HepG2 (cell line): ENCODE data around the gene PPP1R9A. TPM values are rescaled to one million over a fixed set of nuclear protein-coding genes. Genes with fewer than 3 reads are reported as not detected.

ENCODE experiments used
- EZH2 ChIP-seq: conservative IDR thresholded peaks from 2 replicates; pipeline ENCODE4 v1.6.1; 2012; ENCODE audit warnings: mild to moderate bottlenecking, low read depth, low read length, moderate library complexity
- ZBED4 ChIP-seq: sonication (generic); formaldehyde crosslinking; IDR thresholded peaks from 2 replicates; pipeline ENCODE4 v1.4.0; 2020; ENCODE audit warnings: missing genetic modification reagents, borderline replicate concordance
- ZNF253 ChIP-seq: sonication (generic); formaldehyde crosslinking; IDR thresholded peaks from 2 replicates; pipeline ENCODE4 v1.8.0; 2022; ENCODE audit warnings: mild to moderate bottlenecking, missing genetic modification reagents, borderline replicate concordance
- ZNF407 ChIP-seq: sonication (generic); formaldehyde crosslinking; IDR thresholded peaks from one replicate; pipeline ENCODE4 v1.5.1; 2020; ENCODE audit warnings: mild to moderate bottlenecking, missing genetic modification reagents; ENCODE audit errors: not compliant biosample characterization
- polyA plus RNA-seq, 8 experiments: library from polyadenylated mRNA; depleted of rRNA in 3 of 8; stranded (reverse) in 7 of 8; unstranded in 1 of 8; fragments of >200 nt; fragmentation: Illumina TruSeq in 4 of 8; extraction: Trizol in 4 of 8; gene quantifications; 2 replicates each; pipeline versions ENCODE4 v1.2.1 to v1.2.3, GENCODE V29; 2011 to 2016; ENCODE audit warnings: low read depth in 4 of 8, missing spikeins in 1 of 8, mixed read lengths in 1 of 8; ENCODE audit not compliant: insufficient read depth in 1 of 8
- total RNA-seq, 5 experiments: library from RNA; depleted of rRNA; stranded (reverse); fragments of >200 nt; fragmentation: Illumina TruSeq; extraction: Trizol; gene quantifications; 2 replicates each; pipeline ENCODE4 v1.2.3, GENCODE V29; 2016; ENCODE audit warnings: low read depth in 1 of 5

PPP1R9A gene
- total and polyA plus RNA-seq, 2 of the 13 experiments (the other 11 are each of a cell fraction or from before 2014, with no cell fraction given) = 11.4 to 31.9 TPM

GRCh38 chr7:94903971-94904370 is 3.4 kb upstream of the PPP1R9A start (continued):
- no peak for TF ChIP-seq ZNF407
- TF ChIP-seq ZBED4 (CRISPR knock-in tag) = no peak
- no peak for TF ChIP-seq ZNF253 (CRISPR knock-in tag)
- no peak for TF ChIP-seq EZH2
